ENCODE data around the gene AICDA.

DNA sequence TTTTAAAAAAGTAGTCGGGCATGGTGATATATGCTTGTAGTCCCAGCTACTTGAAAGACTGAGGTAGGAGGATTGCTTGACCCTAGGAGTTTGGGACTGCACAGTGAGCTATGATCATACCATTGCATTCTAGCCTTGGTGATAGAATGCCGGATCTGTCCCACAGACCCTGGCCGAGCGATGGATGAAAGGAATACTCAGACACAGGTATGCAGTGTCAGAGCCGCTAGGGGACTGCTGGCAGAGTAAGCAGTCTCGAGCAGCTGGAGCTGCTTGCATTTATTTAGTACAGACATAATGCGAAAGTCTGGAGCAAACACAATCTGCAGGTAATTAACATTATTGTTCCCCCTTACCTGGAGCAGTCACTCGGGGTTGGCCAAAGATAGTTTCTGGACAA lies 18.6 kb downstream of the AICDA start:
- TF ChIP-seq ZNF274 (IDR thresholded peaks at IDR 0.05; ENCODE audit: low read depth, low read length) (no peak), ZFX (IDR thresholded peaks at IDR 0.05) (no peak), POLR2A (IDR thresholded peaks at IDR 0.05; ENCODE audit: borderline replicate concordance, extremely low read depth, insufficient read depth, insufficient read length) (no peak), SP1 (IDR thresholded peaks at IDR 0.05; ENCODE audit: low read depth) (no peak), REST (IDR thresholded peaks at IDR 0.05; ENCODE audit: low read depth) (no peak)
- TF ChIP-seq, protein P1, sequence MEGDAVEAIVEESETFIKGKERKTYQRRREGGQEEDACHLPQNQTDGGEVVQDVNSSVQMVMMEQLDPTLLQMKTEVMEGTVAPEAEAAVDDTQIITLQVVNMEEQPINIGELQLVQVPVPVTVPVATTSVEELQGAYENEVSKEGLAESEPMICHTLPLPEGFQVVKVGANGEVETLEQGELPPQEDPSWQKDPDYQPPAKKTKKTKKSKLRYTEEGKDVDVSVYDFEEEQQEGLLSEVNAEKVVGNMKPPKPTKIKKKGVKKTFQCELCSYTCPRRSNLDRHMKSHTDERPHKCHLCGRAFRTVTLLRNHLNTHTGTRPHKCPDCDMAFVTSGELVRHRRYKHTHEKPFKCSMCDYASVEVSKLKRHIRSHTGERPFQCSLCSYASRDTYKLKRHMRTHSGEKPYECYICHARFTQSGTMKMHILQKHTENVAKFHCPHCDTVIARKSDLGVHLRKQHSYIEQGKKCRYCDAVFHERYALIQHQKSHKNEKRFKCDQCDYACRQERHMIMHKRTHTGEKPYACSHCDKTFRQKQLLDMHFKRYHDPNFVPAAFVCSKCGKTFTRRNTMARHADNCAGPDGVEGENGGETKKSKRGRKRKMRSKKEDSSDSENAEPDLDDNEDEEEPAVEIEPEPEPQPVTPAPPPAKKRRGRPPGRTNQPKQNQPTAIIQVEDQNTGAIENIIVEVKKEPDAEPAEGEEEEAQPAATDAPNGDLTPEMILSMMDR (IDR thresholded peaks at IDR 0.05 in 2 of 3, conservative IDR thresholded peaks at IDR 0.05 in 1 of 3; ENCODE audit: borderline replicate concordance in 1 of 3, insufficient read depth in 1 of 3, low read depth in 2 of 3, low read length in 2 of 3): no peak

Measured in HCT116 (cell line).